OCI-LY1 (cell line): ENCODE measurements around the gene PLEKHG4B.

Source experiments
- H2AFZ ChIP-seq: fragments of 200-600 bp; sonication (generic), shearing (Covaris generic); 2 replicates; pipeline ENCODE4 v1.6.0; 2014; ENCODE audit warnings: antibody characterized with exemption, mild to moderate bottlenecking, low read length
- H3F3A ChIP-seq: fragments of 200-600 bp; sonication (generic), shearing (Covaris generic); 2 replicates; pipeline ENCODE4 v1.6.0; 2014; ENCODE audit warnings: mild to moderate bottlenecking, antibody characterized with exemption, low read length, moderate library complexity; ENCODE audit not compliant: insufficient read depth
- H3K27ac ChIP-seq: fragments of 200-600 bp; sonication (generic); 2 replicates; pipeline ENCODE4 v1.5.1; 2014; ENCODE audit warnings: low read length, mixed run types, mild to moderate bottlenecking, low read depth; ENCODE audit not compliant: poor library complexity, severe bottlenecking
- H3K27me3 ChIP-seq: fragments of 200-600 bp; sonication (generic); 2 replicates; pipeline ENCODE4 v1.6.0; 2014; ENCODE audit warnings: antibody characterized with exemption, mild to moderate bottlenecking, low read length, moderate library complexity; ENCODE audit not compliant: insufficient read depth
- H3K36me3 ChIP-seq: fragments of 200-600 bp; sonication (generic); 2 replicates; pipeline ENCODE4 v1.6.1; 2014; ENCODE audit warnings: mild to moderate bottlenecking, antibody characterized with exemption, low read length, moderate library complexity, mixed read lengths; ENCODE audit not compliant: insufficient read depth
- H3K4me1 ChIP-seq: fragments of 200-600 bp; sonication (generic); 2 replicates; pipeline ENCODE4 v1.5.1; 2014; ENCODE audit warnings: mild to moderate bottlenecking, low read length, moderate library complexity; ENCODE audit not compliant: insufficient read depth, severe bottlenecking
- H3K4me2 ChIP-seq: fragments of 200-600 bp; sonication (generic), shearing (Covaris generic); 2 replicates; pipeline ENCODE4 v1.6.1; 2014; ENCODE audit warnings: low read length
- H3K4me3 ChIP-seq: fragments of 200-600 bp; sonication (generic); 2 replicates; pipeline ENCODE4 v1.5.1; 2014; ENCODE audit warnings: low read length, low read depth, mild to moderate bottlenecking, mixed read lengths; ENCODE audit not compliant: poor library complexity, severe bottlenecking
- H3K79me2 ChIP-seq: fragments of 200-600 bp; shearing (Covaris generic); 2 replicates; pipeline ENCODE4 v1.6.1; 2016; ENCODE audit warnings: mixed run types, low read length, mixed read lengths; ENCODE audit not compliant: insufficient read depth
- H3K9ac ChIP-seq: fragments of 200-600 bp; sonication (generic), shearing (Covaris generic); 2 replicates; pipeline ENCODE4 v1.6.1; 2014; ENCODE audit warnings: mild to moderate bottlenecking, low read length, mixed read lengths
- H3K9me2 ChIP-seq: fragments of 200-600 bp; sonication (generic), shearing (Covaris generic); 2 replicates; pipeline ENCODE4 v1.6.1; 2014; ENCODE audit warnings: low read depth, mild to moderate bottlenecking, low read length, mixed read lengths
- H3K9me3 ChIP-seq: fragments of 200-600 bp; shearing (Covaris generic); 2 replicates; pipeline ENCODE4 v1.6.1; 2014; ENCODE audit warnings: low read length, mixed read lengths
- H4K20me1 ChIP-seq: fragments of 200-600 bp; sonication (generic), shearing (Covaris generic); 2 replicates; pipeline ENCODE4 v1.6.0; 2016; ENCODE audit warnings: mild to moderate bottlenecking, low read length; ENCODE audit not compliant: insufficient read depth
- CTCF ChIP-seq: fragments of 200-600 bp; sonication (generic), shearing (Covaris generic); IDR thresholded peaks from 2 replicates; pipeline ENCODE4 v1.5.1; 2017; ENCODE audit warnings: mild to moderate bottlenecking, antibody characterized with exemption, low read length, moderate library complexity, mixed read lengths
- EZH2 ChIP-seq: fragments of 200-600 bp; sonication (generic), shearing (Covaris generic); IDR thresholded peaks from 2 replicates; pipeline ENCODE4 v1.8.0; 2017; ENCODE audit warnings: borderline replicate concordance, mixed run types, mild to moderate bottlenecking, antibody characterized with exemption, low read length, moderate library complexity, mixed read lengths

The PLEKHG4B gene

DNA sequence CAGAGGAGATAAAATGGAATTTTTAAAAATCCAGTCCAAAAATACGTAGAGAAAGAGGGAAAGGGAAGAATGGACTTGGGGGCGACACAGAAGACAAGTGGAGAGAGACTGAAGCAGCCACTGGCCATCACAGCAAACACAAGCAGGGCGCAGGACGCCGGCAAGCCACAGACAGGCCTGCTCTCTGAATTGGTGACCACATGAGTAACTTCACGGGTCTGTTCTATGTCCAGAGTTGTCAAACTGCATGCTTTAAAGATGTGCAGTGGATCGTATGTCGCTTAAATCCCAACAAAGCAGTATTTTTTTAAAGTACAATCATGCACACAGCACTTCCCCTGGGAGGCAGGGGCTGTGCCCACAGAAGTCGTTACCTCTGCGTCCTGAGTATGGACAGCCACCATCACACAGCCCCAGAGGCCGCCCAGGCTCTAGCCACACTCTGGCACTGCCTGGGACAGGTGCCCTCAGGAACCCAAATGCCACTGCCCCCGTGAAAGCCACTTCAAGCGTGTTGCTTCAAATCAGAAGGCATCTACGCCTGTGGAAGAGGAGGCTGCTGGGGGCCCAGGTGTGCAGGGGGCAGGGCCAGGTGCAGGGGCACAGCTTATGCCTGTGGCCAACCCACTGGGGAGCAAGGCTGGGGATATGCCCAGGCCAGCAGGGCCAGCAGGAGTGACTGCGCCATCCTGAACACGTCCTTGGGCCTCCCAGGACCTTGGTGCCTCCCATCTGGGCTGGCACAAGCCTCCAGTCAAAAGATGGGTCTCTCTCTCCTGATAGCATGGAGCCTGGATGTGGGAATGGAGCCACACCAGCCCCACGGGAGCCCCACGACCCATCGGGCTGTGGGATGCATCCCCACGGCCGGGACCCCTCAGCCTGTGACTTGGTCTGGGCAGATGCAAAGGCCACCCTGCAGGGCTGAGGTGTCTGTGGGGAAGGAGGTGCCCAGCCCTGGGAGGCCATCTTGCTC is 93.4 kb downstream of the PLEKHG4B start:
- no peaks in the 10 kb centered on the region for H3K36me3 ChIP-seq
- no peak overlapping the region for H3K4me3 ChIP-seq
- H3K4me1 ChIP-seq, result peaks cover 23% of the 10 kb centered on the region
- no peaks in the 10 kb centered on the region for H4K20me1 ChIP-seq
- H3K27ac ChIP-seq, result no peak overlapping the region
- no peaks in the 10 kb centered on the region for H3K9me3 ChIP-seq
- no peaks in the 10 kb centered on the region for H3K79me2 ChIP-seq
- no peak overlapping the region for H3K9ac ChIP-seq
- H3F3A ChIP-seq, result no peaks in the 10 kb centered on the region
- H3K9me2 ChIP-seq, result no peaks in the 10 kb centered on the region
- TF ChIP-seq CTCF (no peak), EZH2 (no peak)
- H2AFZ ChIP-seq, result no peak overlapping the region
- peaks cover 5% of the 10 kb centered on the region for H3K27me3 ChIP-seq
- H3K4me2 ChIP-seq, result no peak overlapping the region

- H3F3A ChIP-seq, result no peaks in the 10 kb centered on the region
- peaks cover 33% of the 10 kb centered on the region for H3K4me1 ChIP-seq
- no peak overlapping the region for H3K4me3 ChIP-seq
- H3K36me3 ChIP-seq, result no peaks in the 10 kb centered on the region
- no peaks in the 10 kb centered on the region for H3K79me2 ChIP-seq
- no peak overlapping the region for H2AFZ ChIP-seq
- TF ChIP-seq CTCF (no peak), EZH2 (no peak)
- H4K20me1 ChIP-seq, result no peaks in the 10 kb centered on the region
- H3K9ac ChIP-seq, result no peak overlapping the region
- H3K9me3 ChIP-seq, result no peaks in the 10 kb centered on the region
- H3K4me2 ChIP-seq, result no peak overlapping the region
- H3K27ac ChIP-seq, result no peak overlapping the region
- peaks cover under 1% of the 10 kb centered on the region for H3K27me3 ChIP-seq
- no peaks in the 10 kb centered on the region for H3K9me2 ChIP-seq
These were observed 94.4 kb downstream of the PLEKHG4B start for GRCh38 chr5:186091-187041.

DNA sequence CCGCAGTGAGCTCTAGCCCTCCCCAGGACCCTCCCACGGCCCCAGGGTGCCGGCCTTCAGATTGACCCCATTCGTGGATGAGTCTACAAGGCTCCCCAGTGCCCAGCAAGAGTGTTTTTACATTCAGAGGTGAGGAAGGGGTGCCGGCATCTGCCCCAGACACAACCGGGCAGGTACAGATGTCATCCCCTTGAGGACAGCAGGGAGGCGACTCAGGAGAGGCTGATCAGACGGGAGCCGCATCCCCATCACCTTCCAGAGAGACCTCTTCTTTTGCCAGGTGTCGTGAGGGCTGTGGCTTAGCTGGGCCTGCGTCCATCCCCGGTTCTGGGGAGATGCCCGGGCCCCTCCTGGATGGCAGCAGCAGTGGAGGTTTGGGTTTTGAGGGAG is 95.1 kb downstream of the PLEKHG4B start:
- Histone ChIP-seq H3K79me2 (no peaks in the 10 kb centered on the region), H3F3A (no peaks in the 10 kb centered on the region), H3K27me3 (no peaks in the 10 kb centered on the region; the same call in 1 of the 2 replicates), H3K27ac (no peak overlapping the region), H2AFZ (no peak overlapping the region), H3K9me2 (no peaks in the 10 kb centered on the region), H4K20me1 (no peaks in the 10 kb centered on the region), H3K4me1 (peaks cover 39% of the 10 kb centered on the region), H3K36me3 (no peaks in the 10 kb centered on the region), H3K4me2 (no peak overlapping the region), H3K9me3 (no peaks in the 10 kb centered on the region), H3K9ac (no peak overlapping the region), H3K4me3 (no peak overlapping the region)
- no peak for TF ChIP-seq EZH2
- TF ChIP-seq CTCF, result no peak
